GM21528 (cell line): Measurements from ENCODE around the gene ZNF784.

Experiments
- ATAC-seq: cut with Tn5 transposase; IDR thresholded peaks from one replicate; pipeline ENCODE4 v1.9.1; 2021; ENCODE audit warnings: mild to moderate bottlenecking, moderate library complexity; ENCODE audit not compliant: unreplicated experiment, low FRiP score

The ZNF784 gene

GRCh38 chr19:55644191-55644833, 19.9 kb upstream of the ZNF784 start:
- no peak for ATAC-seq

GRCh38 chr19:55643887-55644176, 19.5 kb upstream of the ZNF784 start:
- ATAC-seq = no peak

GRCh38 chr19:55643003-55643886, 18.9 kb upstream of the ZNF784 start, which contains the start of gene ZNF581:
Gene ZNF581 (plus strand): TSS chr19:55643649. CDS start chr19:55644572, 923 bp downstream.
- ATAC-seq = no peak

- no peak for ATAC-seq
Measured at GRCh38 chr19:55642153-55643002, 18.0 kb upstream of the ZNF784 start.

- ATAC-seq = no peak
Measured at GRCh38 chr19:55641426-55642152, 17.2 kb upstream of the ZNF784 start.

- no peak for ATAC-seq
Measured at GRCh38 chr19:55640577-55641425, 16.4 kb upstream of the ZNF784 start, which contains the start of gene ZNF580. Gene ZNF580 (plus strand): TSS chr19:55641002. CDS start chr19:55642509, 1,507 bp downstream.

- ATAC-seq = no peak
Measured at GRCh38 chr19:55640043-55640576, 15.7 kb upstream of the ZNF784 start.

- ATAC-seq = no peak
Measured at GRCh38 chr19:55638864-55639359, 14.5 kb upstream of the ZNF784 start.

- no peak for ATAC-seq
Measured at GRCh38 chr19:55637534-55637933, 13.2 kb upstream of the ZNF784 start.

- no peak for ATAC-seq
Measured at GRCh38 chr19:55636723-55637122, 12.4 kb upstream of the ZNF784 start.

- ATAC-seq = no peak
Measured at GRCh38 chr19:55635856-55636440, 11.6 kb upstream of the ZNF784 start.

GRCh38 chr19:55635334-55635717, 11.0 kb upstream of the ZNF784 start:
- no peak for ATAC-seq

- no peak for ATAC-seq
Measured at GRCh38 chr19:55633861-55634260, 9.5 kb upstream of the ZNF784 start.

GRCh38 chr19:55632463-55632834, 8.1 kb upstream of the ZNF784 start:
- ATAC-seq = no peak

GRCh38 chr19:55626350-55626749, 2.0 kb upstream of the ZNF784 start:
- ATAC-seq = no peak

GRCh38 chr19:55625004-55625326, 599 bp upstream of the ZNF784 start:
- ATAC-seq = no peak

GRCh38 chr19:55623561-55623960, 805 bp downstream of the ZNF784 start:
- ATAC-seq = no peak

- ATAC-seq = no peak
Measured at GRCh38 chr19:55623130-55623529, 1.2 kb downstream of the ZNF784 start.
